GM23338 (cell line): ENCODE data around the gene EPHA6.

Experiments used
- CREB1 ChIP-seq: fragments of 250-450 bp; sonication (Bioruptor Pico); IDR thresholded peaks from 2 replicates; pipeline ENCODE4 v1.5.0; 2020; ENCODE audit warnings: low read depth, mild to moderate bottlenecking, moderate library complexity
- EZH2 ChIP-seq: fragments of 200-600 bp; sonication (generic); IDR thresholded peaks from one replicate; pipeline ENCODE4 v1.8.0; 2017; ENCODE audit warnings: antibody characterized with exemption, mild to moderate bottlenecking, low read depth; ENCODE audit not compliant: unreplicated experiment
- EZH2phosphoT487 ChIP-seq: fragments of 200-600 bp; sonication (generic); IDR thresholded peaks from one replicate; pipeline ENCODE4 v1.8.1; 2018; ENCODE audit warnings: antibody characterized with exemption; ENCODE audit not compliant: unreplicated experiment
- JUNB ChIP-seq: IDR thresholded peaks from one replicate; pipeline ENCODE4 v1.6.1; 2016; ENCODE audit warnings: antibody characterized with exemption; ENCODE audit not compliant: unreplicated experiment
- NANOG ChIP-seq: IDR thresholded peaks from 2 replicates; pipeline ENCODE4 v1.6.1; 2016; ENCODE audit warnings: antibody characterized with exemption, borderline replicate concordance
- POLR2AphosphoS5 ChIP-seq: IDR thresholded peaks from 2 replicates; pipeline ENCODE4 v1.6.1; 2016; ENCODE audit warnings: antibody characterized with exemption, low read depth
- REST ChIP-seq: IDR thresholded peaks from one replicate; pipeline ENCODE4 v1.6.1; 2018; ENCODE audit warnings: antibody characterized with exemption; ENCODE audit not compliant: unreplicated experiment
- STAT1 ChIP-seq: IDR thresholded peaks from one replicate; pipeline ENCODE4 v1.6.1; 2016; ENCODE audit warnings: antibody characterized with exemption; ENCODE audit not compliant: unreplicated experiment
- ZNF114 ChIP-seq: fragments of 250-450 bp; sonication (Bioruptor Pico); IDR thresholded peaks from 2 replicates; pipeline ENCODE4 v1.5.0; 2020; ENCODE audit warnings: mild to moderate bottlenecking, moderate library complexity
- ZNF331 ChIP-seq: fragments of 250-450 bp; sonication (Bioruptor Pico); IDR thresholded peaks from 2 replicates; pipeline ENCODE4 v1.5.0; 2020; ENCODE audit warnings: low read depth, mild to moderate bottlenecking, moderate library complexity
- TF ChIP-seq, protein P1 (sequence below), 2 experiments: fragments of 200-600 bp in 1 of 2; sonication (generic) in 1 of 2; conservative IDR thresholded peaks; 2 replicates each; pipeline versions ENCODE4 v1.5.1 to v1.6.1; 2016 to 2017; ENCODE audit warnings: antibody characterized with exemption in 2 of 2, low read depth in 2 of 2, mild to moderate bottlenecking in 2 of 2, moderate library complexity in 1 of 2

DNA sequence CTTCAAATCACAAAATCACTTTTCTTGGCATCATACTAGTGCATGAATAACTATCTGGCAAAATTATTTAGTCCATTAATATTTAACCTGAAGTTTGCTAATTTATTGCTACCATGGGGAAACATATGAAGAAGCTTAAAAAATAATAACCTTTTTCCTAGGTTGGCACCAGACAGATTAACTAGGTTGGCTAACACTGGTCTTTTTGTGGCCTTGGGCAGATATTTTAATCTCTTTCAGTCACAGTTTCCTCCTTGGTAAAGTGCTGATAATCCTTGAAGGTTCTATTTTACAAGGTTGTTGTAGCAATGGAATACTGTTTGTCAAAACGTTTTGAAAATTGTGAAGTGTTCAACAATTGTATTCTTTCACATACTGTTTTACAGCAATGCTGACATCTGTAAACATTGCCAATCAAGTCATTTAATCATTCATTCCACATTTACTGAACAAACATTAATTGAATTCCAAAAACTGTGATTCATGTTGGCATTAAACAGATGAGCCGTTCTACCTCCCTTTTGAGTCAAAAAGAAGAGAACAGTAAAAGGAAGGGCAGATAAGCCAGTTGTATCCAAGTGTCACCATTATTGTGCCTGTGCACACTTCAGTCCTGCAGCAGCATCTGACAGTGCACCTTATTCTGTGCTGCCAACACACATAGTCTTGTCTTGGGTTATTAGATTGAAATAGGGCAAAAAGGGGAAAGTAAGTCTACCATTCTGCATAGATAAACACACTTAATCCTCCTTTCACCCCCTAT, 21.9 kb downstream of the EPHA6 start:
- TF ChIP-seq, protein P1, sequence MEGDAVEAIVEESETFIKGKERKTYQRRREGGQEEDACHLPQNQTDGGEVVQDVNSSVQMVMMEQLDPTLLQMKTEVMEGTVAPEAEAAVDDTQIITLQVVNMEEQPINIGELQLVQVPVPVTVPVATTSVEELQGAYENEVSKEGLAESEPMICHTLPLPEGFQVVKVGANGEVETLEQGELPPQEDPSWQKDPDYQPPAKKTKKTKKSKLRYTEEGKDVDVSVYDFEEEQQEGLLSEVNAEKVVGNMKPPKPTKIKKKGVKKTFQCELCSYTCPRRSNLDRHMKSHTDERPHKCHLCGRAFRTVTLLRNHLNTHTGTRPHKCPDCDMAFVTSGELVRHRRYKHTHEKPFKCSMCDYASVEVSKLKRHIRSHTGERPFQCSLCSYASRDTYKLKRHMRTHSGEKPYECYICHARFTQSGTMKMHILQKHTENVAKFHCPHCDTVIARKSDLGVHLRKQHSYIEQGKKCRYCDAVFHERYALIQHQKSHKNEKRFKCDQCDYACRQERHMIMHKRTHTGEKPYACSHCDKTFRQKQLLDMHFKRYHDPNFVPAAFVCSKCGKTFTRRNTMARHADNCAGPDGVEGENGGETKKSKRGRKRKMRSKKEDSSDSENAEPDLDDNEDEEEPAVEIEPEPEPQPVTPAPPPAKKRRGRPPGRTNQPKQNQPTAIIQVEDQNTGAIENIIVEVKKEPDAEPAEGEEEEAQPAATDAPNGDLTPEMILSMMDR (conservative IDR thresholded peaks at IDR 0.05; ENCODE audit: low read depth in 2 of 2): no peak
- TF ChIP-seq EZH2 (no peak), POLR2AphosphoS5 (no peak), REST (no peak), ZNF114 (CRISPR knock-in tag) (no peak), EZH2phosphoT487 (no peak), STAT1 (no peak), CREB1 (CRISPR knock-in tag) (no peak), JUNB (no peak), NANOG (no peak), ZNF331 (CRISPR knock-in tag) (no peak)
